Astrocyte of the cerebellum (primary cell): ENCODE data around the gene IGFBP7.

Source experiments
- DNase-seq: peaks from one replicate; pipeline ENCODE4 v3.0.0-alpha.2; 2011; ENCODE audit warnings: low read depth
- H3K4me3 ChIP-seq: 2 replicates; pipeline ENCODE4 v1.5.1; 2011; ENCODE audit warnings: mild to moderate bottlenecking, low read depth, low read length, moderate library complexity
- CTCF ChIP-seq: IDR thresholded peaks from 2 replicates; pipeline ENCODE4 v1.5.1; 2012; ENCODE audit warnings: low read length, low read depth, moderate library complexity, mild to moderate bottlenecking; ENCODE audit errors: missing control alignments
- in situ Hi-C: cut with HindIII; loops from 2 replicates; pipeline ENCODE4 v1.10.0; 2017; ENCODE audit warnings: low sequenced_read_pairs

The IGFBP7 gene

GRCh38 chr4:57110640-57111511, 691 bp upstream of the IGFBP7 start:
- no peak for TF ChIP-seq CTCF
- in situ Hi-C loops: no loop called here
- DNase-seq: peak; percentile 67
- peak overlapping the region; percentile 53 for H3K4me3 ChIP-seq

GRCh38 chr4:57109411-57109846, 756 bp downstream of the IGFBP7 start:
- TF ChIP-seq CTCF: no peak
- no peak for DNase-seq
- in situ Hi-C loops: no loop called here
- peak overlapping the region; percentile 53 for H3K4me3 ChIP-seq

GRCh38 chr4:57106181-57106580, 4.0 kb downstream of the IGFBP7 start:
- no peak overlapping the region for H3K4me3 ChIP-seq
- DNase-seq: no peak
- TF ChIP-seq CTCF: no peak
- in situ Hi-C loops: no loop called here

GRCh38 chr4:57104706-57105560, 5.3 kb downstream of the IGFBP7 start:
- in situ Hi-C loops: loop anchor here (5.0 kb wide), 1 partner anchor 68 kb away; no protein-coding TSS in a partner anchor
- no peak for TF ChIP-seq CTCF
- no peak for DNase-seq
- H3K4me3 ChIP-seq: no peak overlapping the region

- in situ Hi-C loops: loop anchor here (5.0 kb wide), 1 partner anchor 66 kb away; no protein-coding TSS in a partner anchor
- H3K4me3 ChIP-seq: no peak overlapping the region
- no peak for DNase-seq
- no peak for TF ChIP-seq CTCF
Observed at GRCh38 chr4:57103051-57103450, 7.1 kb downstream of the IGFBP7 start.

GRCh38 chr4:57102050-57102624, 8.0 kb downstream of the IGFBP7 start:
- in situ Hi-C loops: loop anchor here (5.0 kb wide), 1 partner anchor 65 kb away; no protein-coding TSS in a partner anchor
- peak; percentile 35 for DNase-seq
- no peak overlapping the region for H3K4me3 ChIP-seq
- no peak for TF ChIP-seq CTCF
